HG03039 (cell line): Measurements from ENCODE around the gene CDC23.
A peak's percentile ranks its signal among the peaks of the same experiment; 100 is the strongest.
"Not testable (repeated sequence)": the region's sequence is repeated elsewhere in the genome, so short reads cannot be mapped to it uniquely, and the experiment has no call there.

Experiments
- ATAC-seq: cut with Tn5 transposase; IDR thresholded peaks from one replicate; pipeline ENCODE4 v1.9.1; 2021; ENCODE audit warnings: mild to moderate bottlenecking, moderate library complexity; ENCODE audit not compliant: unreplicated experiment

CDC23 gene

DNA sequence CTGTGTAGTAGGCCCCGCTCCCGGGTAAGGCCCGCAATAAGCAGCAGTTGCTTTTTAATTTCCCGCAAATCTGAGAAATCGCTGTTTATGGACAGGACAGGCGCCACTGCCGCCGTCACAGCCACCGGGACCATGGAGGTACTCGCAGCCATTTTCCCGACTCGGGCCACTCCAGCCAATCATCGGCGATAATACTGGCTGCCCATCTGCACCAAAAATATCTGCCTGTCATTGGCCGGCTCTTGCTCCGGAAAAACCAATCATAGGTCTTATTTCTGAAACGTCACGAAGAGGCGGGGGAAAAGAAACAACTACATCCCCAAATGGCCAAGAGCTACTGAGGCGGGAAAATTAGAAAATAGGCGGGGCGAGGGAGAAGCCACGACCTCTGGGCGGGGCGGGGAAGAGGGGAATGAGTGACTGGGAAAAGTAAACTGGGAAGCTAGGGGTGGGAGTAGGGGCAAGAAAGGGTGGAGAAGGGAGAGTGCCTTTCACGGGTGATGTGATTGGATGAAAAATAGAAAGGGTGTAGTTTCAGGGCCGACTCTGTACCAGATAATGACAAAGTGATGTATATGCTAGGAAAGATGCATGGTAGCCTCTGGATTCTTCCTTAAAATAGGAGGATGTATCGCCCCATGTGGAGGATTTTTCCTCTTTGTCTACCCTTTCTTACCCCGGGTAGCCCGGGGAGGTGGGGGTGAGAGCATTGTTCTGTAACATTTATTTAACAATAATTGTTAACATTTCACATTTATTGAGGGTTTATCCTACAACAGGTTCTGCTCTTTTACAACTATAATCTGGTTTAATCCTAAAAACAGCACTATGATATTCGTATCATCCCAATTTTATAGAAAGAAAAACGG is at the start of gene CDC23:
Gene CDC23 (minus strand): TSS at position 163 of the 869 bp plus-strand sequence. CDS start 11 bp downstream, at position 152.
- ATAC-seq, result peak; percentile 91

GRCh38 chr5:138258704-138259292 is 45.7 kb upstream of the CDC23 start:
- no peak for ATAC-seq

DNA sequence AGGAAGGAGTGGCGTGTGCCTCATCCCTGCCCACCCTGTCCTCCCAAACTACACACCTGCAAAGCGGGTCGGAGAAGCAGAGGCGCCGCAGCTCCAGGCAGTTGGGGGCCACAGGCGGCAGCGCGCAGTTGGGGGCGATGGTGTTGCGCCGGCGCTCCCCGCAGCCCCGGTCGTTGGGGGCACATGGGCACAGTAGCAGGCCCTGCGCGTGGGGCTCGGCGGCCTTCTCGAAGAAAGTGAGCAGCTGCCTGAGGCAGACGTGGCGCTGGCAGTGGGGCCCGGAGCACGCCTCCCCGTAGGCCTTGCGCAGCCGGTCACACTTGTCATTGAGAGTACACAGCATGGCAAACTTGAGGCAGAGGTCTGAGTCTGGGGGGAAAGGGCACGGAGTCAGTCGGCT is 44.5 kb upstream of the CDC23 start:
- no peak for ATAC-seq

GRCh38 chr5:138252944-138253343 is 39.8 kb upstream of the CDC23 start:
- ATAC-seq, result no peak

DNA sequence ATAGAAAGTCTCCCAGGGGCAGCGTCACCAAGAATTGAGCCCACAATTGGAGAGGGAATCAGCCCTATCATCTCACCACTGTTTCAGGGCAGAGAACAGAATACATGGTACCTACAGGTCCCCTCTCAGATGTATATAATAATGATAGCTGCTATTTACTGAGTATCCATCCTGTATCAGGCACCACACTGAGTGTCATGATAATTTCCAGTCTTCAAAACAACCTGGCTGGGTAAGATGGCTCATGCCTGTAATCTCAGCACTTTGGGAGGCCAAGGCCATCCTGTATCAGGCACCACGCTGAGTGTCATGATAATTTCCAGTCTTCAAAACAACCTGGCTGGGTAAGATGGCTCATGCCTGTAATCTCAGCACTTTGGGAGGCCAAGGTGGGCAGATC is 34.7 kb upstream of the CDC23 start:
- ATAC-seq, result not testable (repeated sequence)

DNA sequence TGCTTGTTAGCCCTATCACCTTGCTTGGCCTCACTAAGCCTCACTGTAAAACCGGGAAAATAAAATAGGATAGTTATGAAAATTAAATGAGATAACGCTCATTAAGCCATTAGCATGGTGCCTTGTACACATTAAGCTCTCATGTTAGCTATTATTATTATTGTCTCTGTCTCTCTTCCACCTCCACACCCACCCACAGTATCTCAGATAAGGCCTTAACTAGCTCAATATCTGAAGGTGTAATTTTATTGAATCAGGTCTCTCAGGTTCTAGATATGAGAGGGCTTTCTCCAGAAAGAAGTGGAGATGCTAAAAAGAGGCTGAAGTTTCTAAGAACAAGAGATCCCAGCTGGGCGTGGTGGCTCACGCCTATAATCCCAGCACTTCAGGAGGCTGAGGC is 33.7 kb upstream of the CDC23 start:
- no peak for ATAC-seq

DNA sequence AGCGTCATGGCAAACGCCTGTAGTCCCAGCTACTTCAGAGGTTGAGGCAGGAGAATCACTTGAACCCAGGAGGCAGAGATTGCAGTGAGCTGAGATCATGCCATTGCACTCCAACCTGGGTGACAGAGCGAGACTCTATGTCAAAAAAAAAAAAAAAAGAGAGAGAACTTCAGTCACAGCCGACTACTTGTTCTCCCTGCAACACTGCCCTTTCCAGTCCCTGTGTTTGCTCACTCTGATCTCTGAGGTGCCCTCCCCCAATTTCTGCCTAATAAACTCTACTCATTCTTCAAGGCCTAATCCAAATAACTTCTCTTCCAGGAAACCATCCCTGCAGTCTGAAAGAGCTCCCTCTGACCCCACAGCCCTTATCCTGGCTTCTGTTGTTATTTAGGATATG is 33.2 kb upstream of the CDC23 start:
- ATAC-seq, result no peak

DNA sequence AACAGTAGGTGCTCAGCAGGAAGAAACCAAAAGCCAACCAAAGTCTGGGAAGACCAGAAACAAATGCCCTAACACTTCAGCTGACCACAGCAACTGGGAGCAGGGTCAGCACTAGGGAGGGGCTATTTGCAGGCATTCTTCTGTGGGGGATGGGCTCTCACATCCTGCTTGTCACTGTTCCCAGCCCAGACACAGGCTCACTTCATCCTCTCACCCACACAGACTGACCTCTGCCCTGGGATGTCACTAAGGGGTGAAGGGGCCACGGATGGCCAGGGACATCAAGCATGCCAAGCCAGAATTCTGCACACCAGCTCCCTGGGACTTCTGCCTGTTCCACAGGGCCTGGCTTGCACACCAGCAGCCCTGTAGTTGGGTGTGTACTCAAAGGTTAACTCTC is 32.6 kb upstream of the CDC23 start:
- ATAC-seq, result no peak

- no peak for ATAC-seq
These were observed 30.7 kb upstream of the CDC23 start for GRCh38 chr5:138243794-138244193.

- ATAC-seq, result no peak
These were observed 28.8 kb upstream of the CDC23 start for GRCh38 chr5:138241688-138242571.

DNA sequence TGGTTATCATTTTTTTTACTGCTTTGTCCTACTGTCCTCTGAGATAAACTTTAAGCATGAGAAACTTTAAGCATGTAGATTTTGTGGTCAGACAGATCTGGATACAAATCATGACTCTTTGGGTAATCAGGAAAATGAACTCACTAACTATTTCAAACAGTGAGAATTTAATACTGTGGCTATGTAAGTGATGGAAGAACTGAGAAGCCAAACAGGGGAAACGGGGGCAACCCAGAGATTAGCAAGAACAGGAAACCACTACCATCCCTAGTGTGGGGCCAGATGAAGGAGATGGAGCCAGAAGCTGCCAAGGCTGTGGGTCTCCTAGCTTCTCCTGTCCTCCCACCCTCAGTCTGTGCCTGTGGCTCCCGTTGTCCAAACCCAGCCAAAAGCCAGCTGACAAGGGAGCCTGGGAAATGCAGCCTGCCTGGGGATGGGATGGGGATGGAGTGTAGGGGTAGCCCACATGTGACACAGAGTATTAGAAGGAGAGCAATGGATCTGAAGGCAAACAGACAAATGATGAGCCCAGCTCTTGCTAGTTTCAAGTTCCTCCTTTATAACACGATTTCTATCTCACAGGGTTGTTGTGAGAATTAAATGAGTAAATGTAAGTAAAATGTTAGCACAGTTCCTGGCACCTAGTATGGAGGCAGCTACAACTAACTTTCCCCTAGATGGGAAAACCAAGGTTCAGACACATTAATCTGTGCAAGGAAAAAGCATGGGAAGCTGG is 27.7 kb upstream of the CDC23 start:
- no peak for ATAC-seq

GRCh38 chr5:138238034-138238433 is 24.9 kb upstream of the CDC23 start:
- no peak for ATAC-seq

DNA sequence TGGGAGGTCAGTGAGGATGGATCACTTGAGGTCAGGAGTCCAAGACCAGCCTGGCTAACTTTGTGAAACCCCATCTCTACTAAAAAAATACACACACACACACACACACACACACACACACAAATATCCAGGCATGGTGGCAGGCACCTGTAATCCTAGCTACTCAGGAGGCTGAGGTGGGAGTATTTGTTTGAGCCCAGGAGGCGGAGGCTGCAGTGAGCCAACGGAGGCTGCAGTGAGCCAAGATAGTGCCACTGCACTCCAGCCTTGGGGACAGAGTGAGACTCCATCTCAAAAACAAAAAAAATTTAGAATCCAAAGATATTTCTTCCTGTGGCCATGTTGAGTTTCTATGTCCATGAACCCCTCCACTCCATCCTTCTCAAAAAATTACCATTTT is 21.5 kb upstream of the CDC23 start:
- ATAC-seq, result no peak

DNA sequence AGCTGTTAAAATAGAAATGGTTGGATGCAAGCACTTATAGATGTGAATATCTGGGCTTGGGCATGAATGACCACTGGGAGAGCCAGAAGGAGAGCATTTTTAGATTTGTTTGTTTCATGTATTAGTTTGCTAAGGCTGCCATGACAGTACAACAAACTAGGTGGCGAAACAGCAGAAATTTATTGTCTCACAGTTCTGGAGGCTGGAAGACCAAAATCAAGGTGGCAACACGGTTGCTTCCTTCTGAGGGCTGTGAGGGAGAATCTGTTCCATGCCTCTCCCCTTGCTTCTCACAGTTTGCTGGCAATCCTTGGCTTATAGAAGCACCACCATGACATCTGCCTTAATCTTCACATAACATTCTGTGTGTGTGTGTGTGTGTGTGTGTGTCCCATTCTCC is 20.2 kb upstream of the CDC23 start:
- no peak for ATAC-seq

DNA sequence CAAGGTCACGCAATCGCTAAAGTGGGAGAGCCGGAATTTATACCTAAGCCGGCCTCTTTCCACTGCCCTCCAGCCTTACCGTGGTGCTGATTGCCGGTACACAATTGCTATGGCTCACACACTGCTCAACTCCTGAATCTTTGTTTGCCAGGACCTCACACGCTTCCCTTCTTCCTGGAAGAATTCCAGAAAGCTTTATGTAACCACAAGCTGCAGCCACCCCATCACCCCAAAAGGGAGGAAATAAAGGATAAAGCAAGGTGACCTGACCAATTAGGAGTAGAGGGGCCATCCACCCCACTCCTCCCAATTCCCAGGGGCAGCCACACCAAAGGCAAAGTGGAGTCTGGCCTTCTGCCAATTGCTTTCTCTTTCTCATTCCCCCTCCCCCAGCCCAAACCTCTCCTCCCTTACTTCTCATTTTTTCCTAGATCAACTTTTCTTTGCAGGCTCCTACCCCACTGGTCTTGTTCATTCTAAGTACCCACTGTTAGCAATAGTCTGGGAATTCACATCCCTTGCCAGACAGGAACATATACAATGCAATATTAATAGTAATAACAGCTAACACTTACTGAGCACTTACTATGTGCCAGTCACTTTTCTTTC is 18.0 kb upstream of the CDC23 start:
- ATAC-seq, result no peak

- no peak for ATAC-seq
These were observed 17.1 kb upstream of the CDC23 start for GRCh38 chr5:138230261-138230660.

GRCh38 chr5:138229387-138229786 is 16.3 kb upstream of the CDC23 start:
- no peak for ATAC-seq

DNA sequence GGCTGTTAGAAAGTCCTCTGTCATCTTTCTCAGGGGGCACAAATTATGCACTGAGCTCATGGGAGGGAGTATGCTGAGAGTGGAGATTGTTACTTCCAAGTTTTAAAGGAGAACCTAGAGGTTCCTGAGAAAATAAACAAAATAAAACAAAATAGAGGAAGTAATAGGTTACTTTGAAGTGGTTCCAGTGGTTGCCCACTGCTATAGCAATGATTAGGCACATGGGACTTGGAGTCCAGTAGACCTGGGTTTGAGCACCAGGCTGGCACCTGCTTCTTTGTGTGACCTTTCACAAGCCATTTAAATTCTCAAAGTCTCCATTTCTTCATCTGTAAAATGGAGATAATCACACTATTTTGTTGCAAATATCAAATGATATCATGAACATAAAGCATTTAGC is 13.8 kb upstream of the CDC23 start:
- ATAC-seq, result no peak

DNA sequence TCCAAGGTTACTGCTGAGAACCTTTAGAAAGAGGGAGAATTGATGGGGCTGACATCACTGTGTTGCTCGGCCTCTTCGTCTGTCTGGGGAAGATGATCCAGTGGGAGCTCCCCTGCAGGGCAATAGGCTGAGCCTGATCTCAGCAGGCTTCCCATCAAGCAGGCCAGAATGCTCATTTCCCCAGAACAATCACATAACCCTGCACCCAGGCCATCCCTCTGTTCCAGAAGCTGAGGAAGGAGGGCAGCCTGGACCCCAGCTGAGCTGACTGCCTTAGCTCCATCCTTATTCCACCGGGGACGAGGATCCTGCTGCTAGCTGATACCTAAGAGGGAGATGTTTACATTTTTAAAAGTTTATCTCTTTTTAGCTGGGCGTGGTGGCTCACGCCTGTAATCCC is 11.6 kb upstream of the CDC23 start:
- no peak for ATAC-seq

GRCh38 chr5:138223532-138223931 is 10.4 kb upstream of the CDC23 start:
- no peak for ATAC-seq
